Measurements from ENCODE around the gene ST3GAL4.
"Not testable (repeated sequence)": the region's sequence is repeated elsewhere in the genome, so short reads cannot be mapped to it uniquely, and the experiment has no call there.

The ST3GAL4 gene

GRCh38 chr11:126331286-126331685 is 24.2 kb upstream of the ST3GAL4 start:
- no peak for DNase-seq

- peak; percentile 83 for DNase-seq
These were observed 23.2 kb upstream of the ST3GAL4 start for GRCh38 chr11:126332221-126332711.

- no peak for DNase-seq
These were observed 22.3 kb upstream of the ST3GAL4 start for GRCh38 chr11:126333142-126333541.

- DNase-seq, result peak; percentile 63
These were observed 20.6 kb upstream of the ST3GAL4 start for GRCh38 chr11:126334659-126335462.

GRCh38 chr11:126335463-126335760 is 20.1 kb upstream of the ST3GAL4 start:
- no peak for DNase-seq

- no peak for DNase-seq
These were observed 19.3 kb upstream of the ST3GAL4 start for GRCh38 chr11:126336138-126336541.

- DNase-seq, result no peak
These were observed 18.8 kb upstream of the ST3GAL4 start for GRCh38 chr11:126336671-126337101.

- no peak for DNase-seq
These were observed 18.4 kb upstream of the ST3GAL4 start for GRCh38 chr11:126337126-126337473.

GRCh38 chr11:126337474-126338241 is 17.8 kb upstream of the ST3GAL4 start:
- no peak for DNase-seq

GRCh38 chr11:126338346-126339055 is 17.0 kb upstream of the ST3GAL4 start:
- DNase-seq, result no peak

- DNase-seq, result no peak
These were observed 16.2 kb upstream of the ST3GAL4 start for GRCh38 chr11:126339073-126339862.

GRCh38 chr11:126339863-126340434 is 15.5 kb upstream of the ST3GAL4 start:
- no peak for DNase-seq

- no peak for DNase-seq
These were observed 14.4 kb upstream of the ST3GAL4 start for GRCh38 chr11:126340960-126341606.

- peak; percentile 97 for DNase-seq
These were observed 13.7 kb upstream of the ST3GAL4 start for GRCh38 chr11:126341760-126342161.

GRCh38 chr11:126343051-126343450 is 12.4 kb upstream of the ST3GAL4 start:
- DNase-seq, result no peak

- DNase-seq, result no peak
These were observed 11.1 kb upstream of the ST3GAL4 start for GRCh38 chr11:126344141-126345080.

GRCh38 chr11:126345283-126345682 is 10.2 kb upstream of the ST3GAL4 start:
- no peak for DNase-seq

- peak; percentile 66 for DNase-seq
These were observed 9.5 kb upstream of the ST3GAL4 start for GRCh38 chr11:126345759-126346585.

- DNase-seq, result no peak
These were observed 8.9 kb upstream of the ST3GAL4 start for GRCh38 chr11:126346586-126346940.

GRCh38 chr11:126346946-126347345 is 8.5 kb upstream of the ST3GAL4 start:
- not testable (repeated sequence) for DNase-seq

Measured in fibroblast of skin of right quadriceps (primary cell).